ENCODE measurements around the gene PPAT. TPM values are rescaled to one million over a fixed set of nuclear protein-coding genes. Genes with fewer than 3 reads are reported as not detected.

The PPAT gene
- total RNA-seq, 4 donors from 2014 or later = 1.8 to 29.0 (median 6.9) TPM

- no peaks in the 10 kb centered on the region for H3K4me1 ChIP-seq
- no peak overlapping the region for H3K27ac ChIP-seq
- peak in 1 of 2 donors; percentile 38 for DNase-seq
- no peak overlapping the region for H3K4me3 ChIP-seq
- peak; percentile 48 to 67 (median 57) for TF ChIP-seq CTCF (IDR thresholded peaks at IDR 0.05)
- TF ChIP-seq POLR2A (IDR thresholded peaks at IDR 0.05) = no peak
- no peaks in the 10 kb centered on the region for H3K36me3 ChIP-seq
- intact Hi-C loops (cut with DNase I; ENCODE audit: low total_unique reads) = no loop called here
- no peaks in the 10 kb centered on the region for H3K9me3 ChIP-seq
- no peaks in the 10 kb centered on the region for H3K27me3 ChIP-seq
Observed at GRCh38 chr4:56424697-56425514, 10.5 kb downstream of the PPAT start.

GRCh38 chr4:56424176-56424575, 11.2 kb downstream of the PPAT start:
- intact Hi-C loops (cut with DNase I; ENCODE audit: low total_unique reads) = no loop called here
- Histone ChIP-seq H3K27ac (no peak overlapping the region), H3K9me3 (no peaks in the 10 kb centered on the region), H3K4me1 (no peaks in the 10 kb centered on the region), H3K36me3 (no peaks in the 10 kb centered on the region), H3K27me3 (no peaks in the 10 kb centered on the region), H3K4me3 (no peak overlapping the region)
- DNase-seq = no peak
- TF ChIP-seq CTCF (IDR thresholded peaks at IDR 0.05) (no peak), POLR2A (IDR thresholded peaks at IDR 0.05) (no peak)

GRCh38 chr4:56417396-56417795, 18.0 kb downstream of the PPAT start:
- Histone ChIP-seq H3K27me3 (no peaks in the 10 kb centered on the region), H3K4me3 (no peak overlapping the region), H3K27ac (no peak overlapping the region), H3K36me3 (no peaks in the 10 kb centered on the region), H3K9me3 (no peaks in the 10 kb centered on the region), H3K4me1 (no peaks in the 10 kb centered on the region)
- TF ChIP-seq CTCF (IDR thresholded peaks at IDR 0.05) (no peak), POLR2A (IDR thresholded peaks at IDR 0.05) (no peak)
- DNase-seq = no peak
- intact Hi-C loops (cut with DNase I; ENCODE audit: low total_unique reads) = no loop called here

GRCh38 chr4:56416349-56416748, 19.1 kb downstream of the PPAT start:
- TF ChIP-seq POLR2A (IDR thresholded peaks at IDR 0.05) = no peak
- TF ChIP-seq CTCF (IDR thresholded peaks at IDR 0.05) = no peak
- Histone ChIP-seq H3K27me3 (no peaks in the 10 kb centered on the region), H3K4me1 (no peaks in the 10 kb centered on the region)

GRCh38 chr4:56414135-56414670, 21.2 kb downstream of the PPAT start:
- intact Hi-C loops (cut with DNase I; ENCODE audit: low total_unique reads) = no loop called here
- no peaks in the 10 kb centered on the region for H3K27me3 ChIP-seq
- H3K36me3 ChIP-seq = no peaks in the 10 kb centered on the region
- H3K4me1 ChIP-seq = no peaks in the 10 kb centered on the region
- H3K9me3 ChIP-seq = no peaks in the 10 kb centered on the region
- no peak for DNase-seq
- no peak overlapping the region for H3K27ac ChIP-seq
- TF ChIP-seq CTCF (IDR thresholded peaks at IDR 0.05) = no peak
- no peak for TF ChIP-seq POLR2A (IDR thresholded peaks at IDR 0.05)
- H3K4me3 ChIP-seq = no peak overlapping the region

More at GRCh38 chr4:56416349-56416748, 19.1 kb downstream of the PPAT start:
- Histone ChIP-seq H3K36me3 (no peaks in the 10 kb centered on the region), H3K27ac (no peak overlapping the region), H3K4me3 (no peak overlapping the region), H3K9me3 (no peaks in the 10 kb centered on the region)
- DNase-seq = no peak
- intact Hi-C loops (cut with DNase I; ENCODE audit: low total_unique reads) = no loop called here
